ENCODE measurements around the gene INSC. TPM values are rescaled to one million over a fixed set of nuclear protein-coding genes. Genes with fewer than 3 reads are reported as not detected.

The INSC gene
- total RNA-seq, 1 donor, result not detected

DNA sequence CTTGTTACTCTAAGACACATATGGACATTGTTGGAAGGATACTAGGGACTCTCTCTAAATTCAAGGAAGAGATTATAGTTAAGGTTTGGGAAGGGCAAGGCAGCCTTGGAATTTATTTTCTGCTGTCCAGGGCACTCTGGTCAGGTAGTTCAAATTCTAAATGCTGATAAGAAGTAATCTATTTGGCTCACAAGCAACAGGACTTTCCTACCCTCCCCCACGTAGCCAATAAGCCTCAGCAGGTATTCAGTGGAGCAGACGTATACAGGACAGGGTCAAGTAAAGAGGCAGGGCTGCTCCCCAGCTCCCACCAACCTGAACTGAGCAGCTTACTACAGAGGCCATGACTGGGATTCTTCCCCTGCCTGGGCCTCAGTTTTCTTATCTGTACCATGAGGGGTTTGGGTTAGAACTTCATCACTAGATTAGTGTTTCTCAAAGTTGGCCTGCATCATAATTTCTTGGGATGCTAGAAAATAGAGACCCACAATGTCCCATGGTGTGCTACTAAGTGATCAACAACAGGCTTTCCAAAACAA lies 6.1 kb upstream of the INSC start:
- no peak for DNase-seq (ENCODE audit: low read depth in 2 of 3, low spot score in 2 of 3)

DNA sequence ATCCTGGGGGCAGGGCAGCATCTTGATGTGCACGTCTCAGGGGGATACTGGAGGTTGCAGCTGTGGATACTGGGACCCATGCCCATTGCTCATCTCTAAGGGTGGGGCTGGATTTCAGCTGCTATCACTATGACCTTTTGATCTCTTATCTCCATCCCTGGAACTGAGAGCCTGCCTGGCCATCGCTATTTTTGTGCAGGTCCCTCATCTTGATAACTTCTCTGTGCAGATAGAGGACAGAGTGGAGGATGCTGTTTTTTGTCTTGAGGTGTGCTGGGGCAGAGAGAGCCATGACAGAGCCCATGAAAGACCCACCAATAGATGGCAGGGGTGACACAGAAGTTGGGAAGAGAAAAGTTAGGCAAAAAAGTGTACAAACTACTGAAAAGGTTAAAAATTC lies 5.1 kb upstream of the INSC start:
- no peak for DNase-seq (ENCODE audit: low read depth in 2 of 3, low spot score in 2 of 3)

DNA sequence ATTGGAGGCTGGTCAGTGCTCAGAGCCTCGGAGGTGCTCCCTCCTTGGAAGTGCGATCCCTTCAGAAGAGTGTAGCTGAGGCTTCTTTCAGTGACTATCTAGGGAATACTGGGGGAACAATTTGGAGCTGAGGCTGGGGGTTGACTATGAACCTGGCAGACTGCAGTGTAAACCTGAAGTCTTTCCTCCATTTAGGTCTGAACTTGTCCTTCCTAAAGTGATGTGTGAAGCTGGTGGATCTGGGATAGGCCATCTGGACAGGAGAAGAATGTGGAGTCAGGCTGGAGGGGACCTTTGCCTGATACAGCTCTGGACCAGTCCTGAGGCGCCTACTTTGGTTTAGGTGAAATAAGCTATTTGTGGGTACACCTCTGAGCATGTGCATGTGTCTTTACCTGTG lies 3.5 kb upstream of the INSC start:
- DNase-seq (ENCODE audit: low read depth in 2 of 3, low spot score in 2 of 3), result no peak

DNA sequence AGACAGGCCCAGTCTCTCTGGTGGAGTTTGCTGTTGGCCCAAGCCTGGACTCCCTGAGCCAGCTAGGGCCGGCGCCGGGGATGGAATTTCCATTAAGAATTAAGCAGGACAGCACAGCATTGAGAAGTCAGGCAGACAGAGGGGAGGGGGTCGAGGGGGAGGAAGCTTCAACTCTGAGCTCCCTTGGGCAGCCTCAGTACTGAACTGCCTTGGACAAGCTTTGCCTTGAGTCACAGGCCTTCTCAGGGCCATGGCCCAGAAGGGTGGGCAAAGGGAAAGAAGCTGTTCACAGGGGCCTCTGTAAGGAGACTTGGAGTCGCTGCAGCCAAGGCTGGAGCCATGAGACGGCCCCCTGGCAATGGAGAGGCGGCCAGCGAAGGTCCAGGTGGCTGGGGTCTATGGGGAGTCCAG lies 2.6 kb upstream of the INSC start:
- no peak for DNase-seq (ENCODE audit: low read depth in 2 of 3, low spot score in 2 of 3)

DNA sequence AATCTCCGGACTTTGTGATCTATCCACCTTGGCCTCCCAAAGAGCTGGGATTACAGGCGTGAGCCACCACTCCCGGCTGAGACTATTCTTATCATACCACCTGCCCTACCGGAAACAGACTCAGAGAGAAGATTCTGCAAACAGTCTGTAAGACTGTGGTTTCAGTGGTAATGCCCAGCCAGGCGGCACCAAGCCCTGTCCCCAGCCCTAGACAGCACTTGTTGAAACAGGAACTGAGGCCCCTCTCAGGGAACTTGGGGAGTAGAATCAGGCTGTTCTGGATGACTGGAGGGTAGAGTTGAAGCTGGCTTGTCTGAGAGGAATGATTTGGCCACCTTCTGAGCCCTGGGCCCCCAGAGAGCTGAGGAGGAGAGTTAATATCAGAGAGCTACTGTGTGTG lies 1.3 kb upstream of the INSC start:
- DNase-seq (ENCODE audit: low read depth in 2 of 3, low spot score in 2 of 3), result peak in 2 of 3 donors; percentile 83 to 95

DNA sequence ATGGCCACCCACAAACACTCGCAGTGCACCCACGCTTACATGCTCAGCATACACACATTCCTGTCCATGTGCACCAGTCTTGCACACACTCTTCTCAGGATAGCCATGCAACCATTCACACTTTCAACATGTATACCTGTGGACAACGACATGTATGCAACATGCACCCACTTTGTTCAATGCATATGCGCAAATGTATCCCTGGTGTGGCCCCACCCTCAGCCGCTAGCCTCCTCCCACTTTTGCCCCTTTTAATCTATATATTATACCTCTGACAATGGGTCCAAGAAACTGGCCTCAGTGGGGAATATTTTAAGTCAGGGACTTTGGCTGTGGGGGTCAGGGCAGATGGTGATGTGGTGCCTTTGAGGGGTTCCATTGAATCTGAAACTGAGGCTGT lies 963 bp downstream of the INSC start:
- DNase-seq (ENCODE audit: low read depth in 2 of 3, low spot score in 2 of 3), result no peak

DNA sequence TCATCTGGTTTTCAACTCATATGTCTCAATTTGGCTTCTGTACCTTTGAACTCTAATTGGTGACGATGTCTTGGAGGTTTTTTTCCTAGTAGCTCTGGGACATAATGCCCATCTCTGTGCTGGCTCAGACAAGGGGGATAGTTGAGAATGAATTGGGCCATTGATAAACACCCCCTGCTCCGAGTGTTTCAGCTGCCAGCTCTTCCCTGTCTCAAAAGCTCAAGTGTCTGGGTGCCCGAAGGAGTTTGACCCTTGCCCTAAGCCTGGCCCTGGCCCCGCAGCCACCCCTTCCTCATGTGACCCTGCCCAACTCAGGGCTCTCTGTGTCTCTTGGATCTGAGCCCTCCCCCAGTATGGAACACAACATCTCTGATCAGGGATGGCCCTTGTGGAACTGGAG lies 3.0 kb downstream of the INSC start:
- DNase-seq (ENCODE audit: low read depth in 2 of 3, low spot score in 2 of 3), result no peak

DNA sequence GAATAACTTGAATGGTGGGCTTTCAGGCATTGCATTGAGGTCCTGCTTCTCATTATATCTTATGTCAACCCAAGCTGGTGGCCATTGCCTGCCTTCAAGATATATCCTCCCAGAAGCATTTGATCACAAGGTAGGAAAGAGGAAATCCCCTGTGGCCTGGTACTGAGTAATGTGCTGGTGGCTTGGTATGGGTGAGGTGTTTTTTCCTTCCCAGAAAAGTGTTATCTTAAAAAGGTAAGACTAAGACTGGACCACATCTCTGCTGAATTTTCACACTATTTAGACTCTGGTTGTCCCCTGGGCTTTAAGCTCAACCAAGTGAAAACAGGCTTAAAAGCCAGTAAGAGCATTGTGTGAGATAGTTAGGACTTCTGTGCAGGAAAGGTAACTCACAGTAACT lies 3.7 kb downstream of the INSC start:
- no peak for DNase-seq (ENCODE audit: low read depth in 2 of 3, low spot score in 2 of 3)

DNA sequence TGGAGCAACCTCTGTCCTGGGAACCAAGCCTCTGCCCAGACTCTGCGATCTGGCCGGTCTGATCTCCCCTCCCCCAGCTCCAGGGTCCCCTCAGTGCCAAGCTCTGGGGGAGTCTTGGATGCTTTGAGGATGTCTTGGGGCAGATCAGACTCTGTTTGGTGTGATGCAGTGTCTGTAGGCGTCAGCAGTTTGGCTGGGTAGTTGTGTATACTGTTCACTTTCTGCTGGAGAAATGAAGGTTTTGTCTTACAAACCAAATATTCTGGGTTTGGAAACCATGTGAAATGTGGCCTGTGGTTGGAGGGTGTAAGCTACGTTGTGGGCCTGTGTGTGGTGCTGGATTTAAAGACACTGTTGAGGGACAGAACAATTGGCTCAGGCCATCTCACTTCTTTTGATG lies 4.6 kb downstream of the INSC start:
- no peak for DNase-seq (ENCODE audit: low read depth in 2 of 3, low spot score in 2 of 3)

DNA sequence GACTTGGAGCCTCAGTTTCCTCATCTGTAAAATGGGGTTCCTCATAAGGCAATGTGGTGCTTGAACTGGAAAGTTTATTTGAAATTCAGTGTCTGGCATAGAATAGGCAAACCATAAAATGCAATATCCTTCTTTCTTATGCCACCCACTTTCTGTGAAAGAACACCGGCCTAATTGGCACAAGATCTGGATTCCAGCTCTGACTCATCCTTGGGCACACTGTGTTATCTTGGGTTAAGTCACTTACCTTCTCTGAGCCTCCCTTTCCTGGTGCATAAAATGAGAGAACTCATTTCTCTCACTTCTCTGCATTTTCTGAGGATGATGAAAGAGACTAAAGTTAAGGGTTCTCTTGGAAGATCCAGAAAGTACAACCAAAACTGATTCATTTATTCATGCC lies 5.1 kb downstream of the INSC start:
- no peak for DNase-seq (ENCODE audit: low read depth in 2 of 3, low spot score in 2 of 3)

DNA sequence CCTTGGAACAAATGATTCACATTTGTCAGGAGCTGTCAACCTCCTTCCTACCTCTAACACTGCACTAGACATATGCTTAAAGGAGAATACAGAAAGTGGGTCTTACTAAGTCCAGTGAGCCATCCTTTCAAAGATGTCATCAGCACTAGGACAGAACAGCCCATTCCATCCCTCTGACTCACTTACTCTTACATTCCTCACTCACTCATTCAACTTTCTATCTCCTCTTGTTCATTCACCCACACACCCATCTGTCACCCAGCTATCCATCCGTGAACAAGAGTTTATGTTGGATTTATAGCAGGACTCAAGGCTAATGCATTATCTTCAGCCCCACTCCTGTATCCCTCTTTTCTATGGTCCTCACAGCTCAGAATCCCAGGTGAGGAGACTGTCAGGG lies 9.1 kb downstream of the INSC start:
- no peak for DNase-seq (ENCODE audit: low read depth in 2 of 3, low spot score in 2 of 3)

DNA sequence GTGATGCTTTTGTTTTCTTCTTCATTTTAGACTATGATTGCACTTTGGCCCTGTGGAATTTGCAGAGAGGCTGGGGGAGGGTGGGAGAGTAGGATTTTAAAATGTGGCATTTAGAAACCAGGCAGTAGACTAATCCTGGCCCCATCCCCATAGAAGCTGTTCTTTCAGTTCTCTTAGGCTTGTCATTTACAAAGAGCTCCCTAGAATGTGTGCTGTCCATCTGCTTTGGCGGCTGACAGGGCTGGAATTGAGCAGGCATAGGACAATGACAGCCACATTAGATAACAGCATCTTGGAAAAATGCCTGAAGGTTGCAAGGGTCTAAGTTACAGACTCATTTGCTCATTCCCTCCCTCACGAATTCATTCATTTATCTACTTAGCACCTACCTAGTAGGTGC lies 9.8 kb downstream of the INSC start:
- DNase-seq (ENCODE audit: low read depth in 2 of 3, low spot score in 2 of 3), result no peak

DNA sequence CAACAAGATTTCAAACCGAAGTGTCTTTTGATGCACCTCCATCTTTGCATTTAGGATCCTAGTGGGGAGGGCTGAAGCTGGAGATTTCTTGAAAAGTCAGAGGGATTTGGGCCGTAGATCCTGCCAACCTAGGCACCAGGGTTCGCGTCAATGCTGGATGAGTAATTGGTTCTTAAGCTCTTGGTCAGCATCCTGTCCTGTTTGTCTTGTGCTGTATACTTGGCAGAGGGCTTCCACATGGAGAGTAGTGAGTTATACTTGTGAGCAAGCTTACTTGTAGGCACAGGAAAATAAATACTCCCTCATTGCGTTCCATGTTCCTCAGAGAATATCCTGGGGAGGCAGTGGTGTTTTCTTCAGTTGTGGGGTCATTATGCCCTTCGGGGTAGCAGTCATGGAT lies 12.6 kb downstream of the INSC start:
- DNase-seq (ENCODE audit: low read depth in 2 of 3, low spot score in 2 of 3), result no peak

DNA sequence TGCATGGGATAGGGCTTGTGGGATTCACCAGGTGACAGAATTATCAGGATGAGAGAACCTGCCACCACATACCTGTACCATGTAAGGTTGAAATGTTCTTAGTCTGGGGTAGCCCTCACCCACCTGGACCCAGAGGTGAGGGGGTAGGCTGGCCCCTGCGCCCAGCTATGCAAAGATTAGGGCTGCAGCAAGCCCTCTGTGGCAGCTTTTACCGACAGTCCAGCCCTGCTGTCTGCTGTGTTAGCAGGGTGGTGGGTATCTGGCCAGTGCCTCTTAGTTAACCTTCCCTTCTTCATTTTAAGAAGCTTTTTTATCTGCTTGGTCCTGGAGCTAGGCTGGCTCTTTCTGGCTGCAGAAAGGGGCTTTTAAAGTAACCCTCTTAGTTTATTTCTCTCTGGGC lies 13.9 kb downstream of the INSC start:
- DNase-seq (ENCODE audit: low read depth in 2 of 3, low spot score in 2 of 3), result no peak

DNA sequence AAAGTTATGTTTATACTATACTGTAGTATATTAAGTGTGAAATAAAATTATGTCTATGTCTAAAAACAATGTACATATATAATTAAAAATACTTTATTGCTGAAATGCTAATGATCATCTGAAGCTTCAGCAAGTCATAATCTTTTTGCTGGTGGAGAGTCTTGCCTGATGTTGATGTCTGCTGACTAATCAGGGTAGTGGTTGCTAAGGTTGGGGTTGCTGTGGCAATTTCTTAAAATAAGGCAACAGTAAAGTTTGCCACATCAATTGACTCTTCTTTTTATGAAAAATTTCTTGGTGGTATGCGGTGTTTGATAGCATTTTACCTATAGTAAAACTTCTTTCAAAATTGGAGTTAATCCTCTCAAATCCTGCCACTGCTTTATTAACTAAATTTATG lies 21.4 kb downstream of the INSC start:
- DNase-seq (ENCODE audit: low read depth in 2 of 3, low spot score in 2 of 3), result no peak

DNA sequence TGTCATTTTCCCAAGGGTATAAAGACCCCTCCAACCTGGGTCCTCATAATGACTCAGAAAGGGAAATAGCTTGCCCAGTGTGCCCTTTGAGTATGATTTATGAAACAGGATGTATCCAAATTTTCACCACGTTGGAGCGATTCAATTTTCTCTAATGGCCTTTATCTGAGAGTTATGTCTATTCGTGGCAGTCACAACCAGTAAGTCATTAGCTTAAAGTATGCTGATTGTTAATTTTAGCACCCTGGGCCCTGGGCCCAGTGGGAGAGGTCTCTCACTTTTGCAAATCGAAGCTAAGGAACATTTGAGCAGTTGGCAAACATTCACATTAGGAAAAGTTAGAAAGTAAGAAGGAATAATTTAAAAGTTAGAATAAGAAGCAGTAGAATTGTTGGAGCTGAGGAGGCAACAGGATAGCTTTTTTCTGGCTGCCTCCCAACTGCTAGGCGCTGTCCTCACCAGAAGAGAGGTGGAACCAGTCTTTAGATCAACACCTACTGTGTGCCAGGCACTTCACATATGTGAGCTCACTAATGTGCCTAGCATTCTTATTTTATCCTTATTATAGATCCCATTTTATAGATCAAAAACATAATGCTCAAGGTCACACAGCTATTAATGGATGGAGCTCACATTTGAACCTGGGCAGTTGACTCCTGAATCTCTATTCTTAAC lies 24.5 kb downstream of the INSC start:
- DNase-seq (ENCODE audit: low read depth in 2 of 3, low spot score in 2 of 3), result no peak

DNA sequence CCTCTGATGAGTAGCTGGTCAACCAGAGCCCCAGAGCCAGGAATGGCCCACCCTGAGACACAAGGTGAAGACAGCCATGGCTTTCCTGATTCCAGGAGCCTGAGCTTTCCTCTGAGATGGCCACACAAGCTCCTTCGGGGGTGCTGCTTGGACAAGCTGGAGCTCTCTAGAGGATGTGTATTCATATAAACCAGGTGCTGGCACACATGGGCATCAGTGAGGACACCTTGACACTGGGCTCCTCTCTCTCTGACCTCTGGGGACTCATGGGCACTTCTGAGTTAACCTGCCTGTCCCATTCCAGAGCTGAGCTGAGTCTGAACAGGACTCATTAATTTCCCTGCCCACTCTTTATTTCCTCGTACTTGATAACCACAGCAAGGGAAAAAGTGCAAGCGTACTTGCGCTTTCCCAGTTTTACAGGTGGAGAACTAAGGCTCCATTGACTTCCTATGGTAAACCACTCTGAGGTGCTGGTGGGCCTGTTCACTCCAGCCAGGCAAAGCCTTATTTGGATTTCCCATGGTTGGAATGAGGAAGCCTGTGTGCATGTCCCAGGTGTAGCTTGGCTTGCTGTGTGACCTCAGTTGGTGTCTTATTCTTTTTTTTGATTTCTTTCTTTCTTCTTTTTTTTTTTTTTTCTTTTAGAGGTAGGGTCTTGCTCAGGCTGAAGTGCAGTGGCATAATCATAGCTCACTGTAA lies 25.4 kb downstream of the INSC start:
- DNase-seq (ENCODE audit: low read depth in 2 of 3, low spot score in 2 of 3), result no peak

DNA sequence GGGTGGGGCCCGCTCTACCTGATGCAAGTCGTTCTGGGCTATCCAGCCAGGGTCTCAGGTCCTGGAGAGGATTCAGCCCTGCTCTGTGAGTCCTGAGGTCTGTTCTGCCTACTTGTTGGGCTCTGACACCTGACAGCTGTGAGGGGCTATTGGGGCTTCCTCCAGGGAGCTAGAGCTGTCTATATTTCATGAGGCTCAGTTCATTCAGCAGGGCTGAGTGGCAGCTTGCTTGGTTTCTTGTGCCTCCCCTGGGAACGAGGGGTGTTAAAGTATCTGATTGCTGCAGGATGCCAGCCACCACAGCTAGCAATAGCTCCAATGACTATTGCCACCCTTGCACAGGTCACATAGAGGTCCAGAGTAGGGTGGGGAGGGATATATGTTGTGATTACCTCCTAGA lies 26.7 kb downstream of the INSC start:
- no peak for DNase-seq (ENCODE audit: low read depth in 2 of 3, low spot score in 2 of 3)

DNA sequence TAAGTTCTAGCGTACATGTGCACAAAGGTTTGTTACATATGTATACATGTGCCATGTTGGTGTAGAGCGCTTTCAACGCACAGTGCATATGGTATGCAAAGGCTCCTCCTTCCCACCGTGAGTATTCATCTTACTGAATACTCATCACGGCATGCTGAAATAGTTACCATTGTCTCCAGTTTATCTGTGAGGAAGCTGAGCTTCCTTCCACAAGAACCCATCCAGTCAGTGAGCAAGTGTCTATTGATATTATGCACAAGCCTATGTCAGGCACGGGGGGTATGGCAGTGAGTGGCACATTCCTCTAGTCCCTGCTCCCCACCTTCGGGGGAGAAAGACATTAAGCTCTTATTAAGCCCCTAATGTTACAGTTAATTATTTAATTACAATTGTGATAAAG lies 28.1 kb downstream of the INSC start:
- DNase-seq (ENCODE audit: low read depth in 2 of 3, low spot score in 2 of 3), result no peak

DNA sequence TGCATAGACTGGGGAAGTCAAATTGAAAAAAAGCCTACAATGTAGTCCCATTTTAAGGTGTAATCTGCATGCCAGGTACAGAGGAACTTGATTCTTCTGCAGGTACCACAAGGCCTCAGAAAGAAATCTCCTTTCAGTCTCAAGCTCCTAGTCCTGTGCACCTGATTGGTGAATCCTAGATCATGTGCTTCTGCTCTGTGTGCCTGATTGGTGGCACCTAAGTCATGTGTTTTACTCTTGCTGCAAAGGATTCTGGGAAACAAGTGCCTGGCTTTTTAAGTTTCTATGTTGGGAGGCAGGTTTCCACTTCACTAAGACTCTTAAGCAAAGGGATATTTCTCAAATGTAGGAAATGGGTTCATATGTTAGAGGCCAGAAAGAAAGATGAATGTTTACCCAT lies 29.1 kb downstream of the INSC start:
- DNase-seq (ENCODE audit: low read depth in 2 of 3, low spot score in 2 of 3), result no peak

DNA sequence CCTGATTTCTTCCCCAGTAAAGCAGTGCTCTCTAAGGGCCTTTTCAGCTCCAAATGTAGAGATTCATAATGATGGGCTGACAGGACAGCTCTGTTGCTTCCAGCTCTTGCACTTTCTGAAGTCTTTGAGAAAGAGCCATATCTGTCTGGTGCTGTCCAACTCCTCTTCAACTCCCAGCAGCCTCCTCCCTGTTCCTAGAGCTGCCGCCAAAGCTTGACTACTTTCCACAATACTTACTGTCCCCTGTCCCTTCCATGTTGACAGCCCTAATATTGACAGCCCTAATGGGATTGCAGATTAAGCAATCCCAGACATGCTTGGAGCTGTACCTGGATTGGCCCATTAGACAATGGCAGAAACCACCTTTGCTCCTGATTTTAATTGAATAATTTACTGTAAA lies 29.6 kb downstream of the INSC start:
- DNase-seq (ENCODE audit: low read depth in 2 of 3, low spot score in 2 of 3), result no peak

DNA sequence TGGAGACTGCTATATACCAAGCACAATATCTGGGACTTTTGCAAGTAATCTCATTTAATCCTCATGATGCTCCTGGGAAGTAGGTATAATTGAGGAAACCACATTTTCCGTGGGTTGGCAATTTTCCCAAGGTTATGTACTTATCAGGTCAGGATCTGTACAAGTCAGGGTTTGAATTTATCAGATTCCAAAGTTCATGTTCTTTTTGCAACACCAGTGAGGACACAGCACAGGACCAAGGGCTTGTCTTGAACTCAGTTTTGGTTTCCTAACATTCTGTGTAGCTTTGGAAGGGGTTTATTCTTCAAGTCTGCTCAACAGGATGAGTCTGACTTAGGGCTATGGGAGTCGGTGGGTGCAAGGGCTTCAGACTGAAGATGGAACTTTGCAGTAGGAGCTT lies 30.4 kb downstream of the INSC start:
- no peak for DNase-seq (ENCODE audit: low read depth in 2 of 3, low spot score in 2 of 3)

DNA sequence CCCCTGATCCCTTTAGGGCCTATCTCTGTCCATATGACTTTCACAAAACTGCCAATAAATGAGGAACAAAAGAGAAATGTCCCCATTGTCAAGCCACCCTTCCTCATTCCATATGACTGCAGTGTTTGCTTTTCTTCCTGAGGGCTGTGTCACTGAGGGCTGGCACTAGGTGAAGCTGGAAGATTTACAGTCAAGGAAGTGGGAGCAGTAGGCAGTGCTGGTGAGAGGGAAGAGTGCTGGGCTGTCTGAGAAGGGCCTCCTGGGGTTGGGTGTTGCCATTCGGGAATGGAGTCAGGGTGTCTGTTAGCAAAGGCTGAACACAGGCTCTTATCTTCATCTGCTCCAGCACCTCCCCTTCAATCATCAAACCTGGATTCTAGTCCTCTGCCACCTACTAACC lies 30.9 kb downstream of the INSC start:
- peak in 1 of 3 donors; percentile 9 for DNase-seq (ENCODE audit: low read depth in 2 of 3, low spot score in 2 of 3)

Data from hematopoietic multipotent progenitor cell (in vitro differentiated cells).